IMR-90 (cell line): ENCODE data around the gene MYADML2. TPM values are rescaled to one million over a fixed set of nuclear protein-coding genes. Genes with fewer than 3 reads are reported as not detected.

ENCODE experiments used
- ATAC-seq: fragments of 200-7000 bp; cut with Tn5 transposase; 2 replicates; pipeline ENCODE4 v1.9.1; 2020; ENCODE audit warnings: low read depth, mild to moderate bottlenecking, moderate library complexity
- BruUV-seq: library from RNA; stranded (reverse); fragments of 400-500 nt; replicated peaks from 2 replicates; lab custom pipeline; 2021; lab: Mats Ljungman, UMichigan
- CTCF ChIA-PET: fragments of 300-600 bp; formaldehyde crosslinking; extraction: SDS; loops from one replicate; lab custom pipeline; 2021; ENCODE audit warnings: antibody characterized with exemption; lab: Yijun Ruan, JAX
- POLR2A ChIA-PET: fragments of 300-600 bp; sonication (Branson Sonifier 250); formaldehyde crosslinking; loops from one replicate; lab custom pipeline; 2022; ENCODE audit warnings: antibody characterized with exemption; ENCODE audit not compliant: unreplicated experiment; lab: Charles Lee
- DNase-seq: peaks from one replicate; pipeline ENCODE4 v3.0.0; 2013
- H2AFZ ChIP-seq: replicated peaks from 2 replicates; pipeline ENCODE3; 2013; ENCODE audit warnings: low read length, mild to moderate bottlenecking; ENCODE audit not compliant: poor library complexity
- H2AK5ac ChIP-seq: 2 replicates; pipeline ENCODE4 v1.6.1; 2013; ENCODE audit warnings: low read depth, low read length, inconsistent platforms
- H2AK9ac ChIP-seq: replicated peaks from 2 replicates; pipeline ENCODE3; 2013; ENCODE audit warnings: mild to moderate bottlenecking, low read depth, low read length, moderate library complexity; ENCODE audit not compliant: poor library complexity
- H2BK120ac ChIP-seq: 2 replicates; pipeline ENCODE4 v1.6.1; 2013; ENCODE audit warnings: low read depth, low read length, inconsistent platforms
- H2BK15ac ChIP-seq: 3 replicates; pipeline ENCODE4 v1.6.1; 2013; ENCODE audit warnings: low read depth, low read length, inconsistent platforms
- H2BK20ac ChIP-seq: 2 replicates; pipeline ENCODE4 v1.6.1; 2013; ENCODE audit warnings: low read depth, mild to moderate bottlenecking, inconsistent platforms, low read length, moderate library complexity
- H2BK5ac ChIP-seq: 2 replicates; pipeline ENCODE4 v1.6.1; 2013; ENCODE audit warnings: mild to moderate bottlenecking, low read depth, low read length, inconsistent platforms; ENCODE audit not compliant: poor library complexity, severe bottlenecking
- H3K14ac ChIP-seq: replicated peaks from 2 replicates; pipeline ENCODE4 v1.6.1; 2013; ENCODE audit warnings: low read depth, low read length, inconsistent platforms
- H3K18ac ChIP-seq: 2 replicates; pipeline ENCODE4 v1.6.1; 2013; ENCODE audit warnings: low read depth, low read length, control low read depth
- H3K23ac ChIP-seq: 2 replicates; pipeline ENCODE4 v1.6.1; 2013; ENCODE audit warnings: low read depth, low read length, inconsistent platforms
- H3K27ac ChIP-seq: 2 replicates; pipeline ENCODE4 v1.5.1; 2013; ENCODE audit warnings: mild to moderate bottlenecking, control low read depth, low read length; ENCODE audit not compliant: insufficient read depth
- H3K27me3 ChIP-seq: 2 replicates; pipeline ENCODE4 v1.6.1; 2013; ENCODE audit warnings: low read length; ENCODE audit not compliant: control insufficient read depth, insufficient read depth
- H3K36me3 ChIP-seq: 2 replicates; pipeline ENCODE4 v1.6.1; 2013; ENCODE audit warnings: low read length, mixed read lengths; ENCODE audit not compliant: control insufficient read depth, insufficient read depth
- H3K4ac ChIP-seq: 2 replicates; pipeline ENCODE4 v1.6.1; 2013; ENCODE audit warnings: low read depth, low read length, inconsistent platforms
- H3K4me1 ChIP-seq: 2 replicates; pipeline ENCODE4 v1.6.1; 2013; ENCODE audit warnings: low read length, mixed read lengths; ENCODE audit not compliant: control insufficient read depth, insufficient read depth
- H3K4me2 ChIP-seq: 2 replicates; pipeline ENCODE4 v1.6.1; 2013; ENCODE audit warnings: low read depth, mild to moderate bottlenecking, control low read depth, low read length, moderate library complexity
- H3K4me3 ChIP-seq: 2 replicates; pipeline ENCODE4 v1.5.1; 2013; ENCODE audit warnings: low read depth, mild to moderate bottlenecking, control low read depth, low read length, moderate library complexity; ENCODE audit not compliant: insufficient read depth
- H3K56ac ChIP-seq: 2 replicates; pipeline ENCODE4 v1.6.1; 2013; ENCODE audit warnings: low read length, inconsistent platforms; ENCODE audit not compliant: insufficient read depth; ENCODE audit errors: extremely low read depth
- H3K79me1 ChIP-seq, 2 experiments: 2 replicates each; pipeline ENCODE4 v1.6.1; 2013; ENCODE audit warnings: low read length in 2 of 2, inconsistent platforms in 1 of 2, low read depth in 1 of 2
- H3K9ac ChIP-seq: 2 replicates; pipeline ENCODE4 v1.6.1; 2013; ENCODE audit warnings: low read depth, low read length, control low read depth
- H3K9me1 ChIP-seq: 2 replicates; pipeline ENCODE4 v1.6.1; 2013; ENCODE audit warnings: low read length, inconsistent platforms; ENCODE audit not compliant: insufficient read depth
- H3K9me3 ChIP-seq: 2 replicates; pipeline ENCODE4 v1.6.1; 2013; ENCODE audit warnings: low read length; ENCODE audit not compliant: control insufficient read depth, insufficient read depth
- H4K20me1 ChIP-seq: 2 replicates; pipeline ENCODE4 v1.6.1; 2013; ENCODE audit warnings: low read length, inconsistent platforms; ENCODE audit not compliant: insufficient read depth
- H4K5ac ChIP-seq: 2 replicates; pipeline ENCODE4 v1.6.1; 2013; ENCODE audit warnings: mild to moderate bottlenecking, low read depth, low read length, control low read depth
- H4K8ac ChIP-seq, 2 experiments: 2 replicates each; pipeline ENCODE4 v1.6.1; 2013; ENCODE audit warnings: low read depth in 2 of 2, low read length in 2 of 2, control low read depth in 1 of 2, inconsistent platforms in 1 of 2
- H4K91ac ChIP-seq: 2 replicates; pipeline ENCODE4 v1.6.1; 2013; ENCODE audit warnings: low read depth, low read length, inconsistent platforms; ENCODE audit not compliant: insufficient read depth
- BHLHE40 ChIP-seq: fragments of 150-350 bp; IDR thresholded peaks from 2 replicates; pipeline ENCODE4 v1.6.1; 2016; ENCODE audit warnings: mild to moderate bottlenecking, low read depth, low read length
- CEBPB ChIP-seq: IDR thresholded peaks from 2 replicates; pipeline ENCODE4 v1.6.1; 2012; ENCODE audit warnings: low read depth, low read length, improper control_type of control experiment
- CHD1 ChIP-seq: IDR thresholded peaks from 2 replicates; pipeline ENCODE4 v1.6.1; 2012; ENCODE audit warnings: low read depth, low read length, improper control_type of control experiment
- CTCF ChIP-seq: conservative IDR thresholded peaks from 2 replicates; pipeline ENCODE4 v1.5.1; 2012; ENCODE audit warnings: mild to moderate bottlenecking, low read depth, low read length, improper control_type of control experiment
- ELK1 ChIP-seq: fragments of 150-350 bp; IDR thresholded peaks from 2 replicates; pipeline ENCODE4 v1.6.1; 2016; ENCODE audit warnings: low read depth, mild to moderate bottlenecking, low read length, moderate library complexity, borderline replicate concordance
- FOS ChIP-seq: fragments of 150-350 bp; IDR thresholded peaks from 2 replicates; pipeline ENCODE4 v1.6.1; 2016; ENCODE audit warnings: low read depth, low read length
- MAFK ChIP-seq: IDR thresholded peaks from 2 replicates; pipeline ENCODE4 v1.6.1; 2012; ENCODE audit warnings: low read depth, low read length, improper control_type of control experiment
- MAZ ChIP-seq: IDR thresholded peaks from 2 replicates; pipeline ENCODE4 v1.6.1; 2012; ENCODE audit warnings: low read depth, mild to moderate bottlenecking, low read length, improper control_type of control experiment, moderate library complexity, borderline replicate concordance
- MXI1 ChIP-seq: IDR thresholded peaks from 2 replicates; pipeline ENCODE4 v1.6.1; 2012; ENCODE audit warnings: low read depth, mild to moderate bottlenecking, low read length, moderate library complexity, borderline replicate concordance
- NFE2L2 ChIP-seq: fragments of 150-350 bp; IDR thresholded peaks from 2 replicates; pipeline ENCODE4 v1.6.1; 2016; ENCODE audit warnings: low read depth, mild to moderate bottlenecking, low read length
- POLR2A ChIP-seq: IDR thresholded peaks from 2 replicates; pipeline ENCODE4 v1.6.1; 2012; ENCODE audit warnings: mild to moderate bottlenecking, low read depth, low read length
- RAD21 ChIP-seq: IDR thresholded peaks from 2 replicates; pipeline ENCODE4 v1.6.1; 2012; ENCODE audit warnings: low read length, improper control_type of control experiment
- RCOR1 ChIP-seq: IDR thresholded peaks from 2 replicates; pipeline ENCODE4 v1.6.1; 2012; ENCODE audit warnings: mild to moderate bottlenecking, low read length, improper control_type of control experiment; ENCODE audit not compliant: insufficient replicate concordance
- RFX5 ChIP-seq: IDR thresholded peaks from 2 replicates; pipeline ENCODE4 v1.8.0; 2012; ENCODE audit warnings: low read depth, mild to moderate bottlenecking, low read length, moderate library complexity
- SMC3 ChIP-seq: fragments of 150-350 bp; IDR thresholded peaks from 2 replicates; pipeline ENCODE4 v1.6.1; 2016; ENCODE audit warnings: low read depth, mild to moderate bottlenecking, antibody characterized with exemption, low read length, moderate library complexity
- USF2 ChIP-seq: fragments of 150-350 bp; IDR thresholded peaks from 2 replicates; pipeline ENCODE4 v1.6.1; 2017; ENCODE audit warnings: mild to moderate bottlenecking, antibody characterized with exemption, low read length, low read depth
- WGBS, 2 experiments: methylation state at CpG; one replicate each; pipeline versions ENCODE4 v1.1.5 to v1.1.7; 2013; ENCODE audit warnings: missing lambda C conversion rate in 2 of 2; ENCODE audit not compliant: insufficient read length in 1 of 2; ENCODE audit errors: extremely low coverage in 2 of 2; 5-methylcytosine and 5-hydroxymethylcytosine counted together
- dilution Hi-C: fragments of 300-500 bp; cut with HindIII; formaldehyde crosslinking; loops from one replicate; pipeline ENCODE4 v1.14.3; 2018; ENCODE audit warnings: low sequenced_read_pairs; ENCODE audit not compliant: unreplicated experiment
- in situ Hi-C: fragments of 300-500 bp; cut with MboI; formaldehyde crosslinking; loops from 3 replicates; pipeline ENCODE4 v1.14.3; 2019; ENCODE audit warnings: low sequenced_read_pairs, inconsistent platforms, mixed read lengths
- intact Hi-C: fragments of 100-400 bp; cut with micrococcal nuclease; formaldehyde crosslinking; loops from 2 replicates; pipeline ENCODE4 v1.10.0; 2022
- polyA plus RNA-seq, 3 experiments: library from polyadenylated mRNA; depleted of rRNA; stranded (reverse); fragments of >200 nt; gene quantifications; 2 replicates each; pipeline ENCODE4 v1.2.3, GENCODE V29; 2012; ENCODE audit warnings: low replicate concordance in 1 of 3
- total RNA-seq: library from RNA; depleted of rRNA; stranded (reverse); fragments of >200 nt; gene quantifications from 2 replicates; pipeline ENCODE4 v1.2.3, GENCODE V29; 2012

Gene MYADML2
- total and polyA plus RNA-seq, 2 of the 4 experiments (the other 2 are of a cell fraction): not detected

- DNase-seq (no peak), ATAC-seq (no peak)
- H2AK9ac ChIP-seq: no peak overlapping the region
- no peak overlapping the region for H3K14ac ChIP-seq
- no peak overlapping the region for H3K4me3 ChIP-seq
- H3K9me3 ChIP-seq: no peaks in the 10 kb centered on the region
- no peak overlapping the region for H3K23ac ChIP-seq
- peaks cover 9 to 38% of the 10 kb centered on the region in 2 experiments for H3K79me1 ChIP-seq
- peaks cover 27% of the 10 kb centered on the region; the same call in 1 of the 2 replicates for H3K36me3 ChIP-seq
- no peak overlapping the region for H2AFZ ChIP-seq
- H3K56ac ChIP-seq: no peak overlapping the region
- WGBS, 2 experiments: 95% methylated on average over 8 of the region's 23 CpGs; no CpG with 5 or more reads in 1 of the 2 experiments
- H2BK15ac ChIP-seq: no peak overlapping the region
- H3K4me2 ChIP-seq: no peak overlapping the region
- peaks cover 11% of the 10 kb centered on the region for H4K20me1 ChIP-seq
- no peak overlapping the region for H2BK5ac ChIP-seq
- H3K4me1 ChIP-seq: peaks cover 4% of the 10 kb centered on the region
- in situ Hi-C loops: no loop called here
- H3K4ac ChIP-seq: no peak overlapping the region
- H3K9me1 ChIP-seq: peaks cover 8% of the 10 kb centered on the region
- H2BK120ac ChIP-seq: no peak overlapping the region
- H4K91ac ChIP-seq: no peak overlapping the region
- no peak overlapping the region for H2AK5ac ChIP-seq
- H4K8ac ChIP-seq: no peak overlapping the region
- BruUV-seq: no TSS peak
- H3K9ac ChIP-seq: no peak overlapping the region
- TF ChIP-seq RFX5 (no peak), CHD1 (no peak), RAD21 (no peak), MAZ (no peak), NFE2L2 (no peak), USF2 (no peak), FOS (no peak), SMC3 (no peak), POLR2A (no peak), CTCF (no peak), BHLHE40 (no peak), ELK1 (no peak), CEBPB (no peak), MXI1 (no peak), RCOR1 (no peak), MAFK (no peak)
- dilution Hi-C loops: no loop called here
- POLR2A ChIA-PET: no interaction called here
- H3K27me3 ChIP-seq: no peaks in the 10 kb centered on the region
- no peak overlapping the region for H2BK20ac ChIP-seq
- CTCF ChIA-PET: no interaction called here
- intact Hi-C loops: no loop called here
- H3K18ac ChIP-seq: no peak overlapping the region
- no peak overlapping the region for H4K5ac ChIP-seq
- H3K27ac ChIP-seq: no peak overlapping the region
These were observed 12.8 kb downstream of the MYADML2 start for GRCh38 chr17:81934098-81934757.
